GM12878 (cell line): ENCODE results near the gene LRRC39. TPM values are rescaled to one million over a fixed set of nuclear protein-coding genes. Genes with fewer than 3 reads are reported as not detected.

ENCODE experiments used
- ATAC-seq: fragments of 200-7000 bp; cut with Tn5 transposase; 3 replicates; pipeline ENCODE4 v1.9.1; 2020; ENCODE audit warnings: mild to moderate bottlenecking, moderate library complexity
- BruUV-seq: library from RNA; stranded (reverse); fragments of 400-500 nt; replicated peaks from 2 replicates; lab custom pipeline; 2021; lab: Mats Ljungman, UMichigan
- CTCF ChIA-PET: fragments of 300-600 bp; sonication (Branson Sonifier 250); formaldehyde crosslinking; extraction: SDS; loops from one replicate; lab custom pipeline; 2021; ENCODE audit warnings: inconsistent platforms; lab: Yijun Ruan, JAX
- POLR2A ChIA-PET: fragments of 350-600 bp; formaldehyde crosslinking; extraction: SDS; loops from one replicate; lab custom pipeline; 2021; ENCODE audit warnings: inconsistent platforms; lab: Charles Lee
- RAD21 ChIA-PET: fragments of 300-600 bp; sonication (Branson Sonifier 250); formaldehyde crosslinking; loops from one replicate; lab custom pipeline; 2023; ENCODE audit warnings: antibody characterized with exemption; ENCODE audit not compliant: unreplicated experiment; lab: Charles Lee
- SMC1A ChIA-PET: fragments of 300-600 bp; sonication (Branson Sonifier 250); formaldehyde crosslinking; loops from one replicate; lab custom pipeline; 2023; ENCODE audit not compliant: unreplicated experiment, uncharacterized antibody; lab: Charles Lee
- DNase-seq: peaks from one replicate; pipeline ENCODE4 v3.0.0-alpha.2; 2011; ENCODE audit warnings: low read depth, low spot score
- FAIRE-seq: peaks from 3 replicates; lab custom pipeline; 2011; peaks lifted over from hg19 to GRCh38; lab: Jason Lieb, UNC
- H2AFZ ChIP-seq: 2 replicates; pipeline ENCODE4 v1.6.0; 2011; ENCODE audit warnings: low read depth, low read length, control low read depth; ENCODE audit not compliant: control insufficient read depth
- H3K27ac ChIP-seq: 2 replicates; pipeline ENCODE4 v1.5.1; 2011; ENCODE audit warnings: control low read depth; ENCODE audit not compliant: control insufficient read depth, insufficient read depth
- H3K27me3 ChIP-seq, 2 experiments: replicated peaks in 1 of 2; 2 replicates each; pipeline versions ENCODE4 v1.6.0 to v1.6.1; 2011; ENCODE audit warnings: low read length in 1 of 2; ENCODE audit not compliant: control insufficient read depth in 2 of 2, insufficient read depth in 2 of 2
- H3K36me3 ChIP-seq, 2 experiments: 2 replicates each; pipeline ENCODE4 v1.5.1; 2011; ENCODE audit warnings: low read length in 1 of 2; ENCODE audit not compliant: control insufficient read depth in 2 of 2, insufficient read depth in 2 of 2
- H3K4me1 ChIP-seq: 2 replicates; pipeline ENCODE4 v1.6.1; 2011; ENCODE audit warnings: mild to moderate bottlenecking, low read length, moderate library complexity, mixed read lengths; ENCODE audit not compliant: control insufficient read depth, insufficient read depth
- H3K4me2 ChIP-seq: 2 replicates; pipeline ENCODE4 v1.6.0; 2011; ENCODE audit warnings: control low read depth; ENCODE audit not compliant: control insufficient read depth, insufficient read depth
- H3K4me3 ChIP-seq: fragments of 200-600 bp; sonication (generic); 2 replicates; pipeline ENCODE4 v1.5.1; 2016
- H3K79me2 ChIP-seq: 2 replicates; pipeline ENCODE4 v1.6.0; 2011; ENCODE audit warnings: low read length; ENCODE audit not compliant: control insufficient read depth, insufficient read depth
- H3K9ac ChIP-seq: 2 replicates; pipeline ENCODE4 v1.8.0; 2011; ENCODE audit warnings: low read length, control low read depth, mixed read lengths; ENCODE audit not compliant: control insufficient read depth, insufficient read depth
- H3K9me3 ChIP-seq: replicated peaks from 3 replicates; pipeline ENCODE4 v1.5.1; 2011; ENCODE audit warnings: mild to moderate bottlenecking, low read length; ENCODE audit not compliant: control insufficient read depth, insufficient read depth
- H4K20me1 ChIP-seq: 2 replicates; pipeline ENCODE4 v1.6.0; 2011; ENCODE audit not compliant: control insufficient read depth, insufficient read depth
- ATF7 ChIP-seq: fragments of 450-650 bp; IDR thresholded peaks from 2 replicates; pipeline ENCODE4 v1.6.1; 2016; ENCODE audit warnings: low read depth, mild to moderate bottlenecking
- BCL11A ChIP-seq: IDR thresholded peaks from 2 replicates; pipeline ENCODE4 v1.6.1; 2011; ENCODE audit warnings: low read depth, low read length
- BMI1 ChIP-seq: fragments of 450-650 bp; IDR thresholded peaks from 2 replicates; pipeline ENCODE4 v1.6.1; 2016; ENCODE audit warnings: mild to moderate bottlenecking, moderate library complexity, borderline replicate concordance
- JUNB ChIP-seq: IDR thresholded peaks from 2 replicates; pipeline ENCODE4 v1.6.1; 2016; ENCODE audit warnings: antibody characterized with exemption, mild to moderate bottlenecking
- JUND ChIP-seq: IDR thresholded peaks from 2 replicates; pipeline ENCODE4 v1.6.1; 2012; ENCODE audit warnings: low read depth, mild to moderate bottlenecking, low read length, improper control_type of control experiment, moderate library complexity
- MEF2A ChIP-seq: IDR thresholded peaks from 2 replicates; pipeline ENCODE4 v1.6.1; 2011; ENCODE audit warnings: low read depth, mild to moderate bottlenecking, low read length, moderate library complexity; ENCODE audit not compliant: insufficient read depth
- MEF2B ChIP-seq: fragments of 450-650 bp; IDR thresholded peaks from 2 replicates; pipeline ENCODE4 v1.6.1; 2018; ENCODE audit warnings: mild to moderate bottlenecking, moderate library complexity; ENCODE audit not compliant: partially characterized antibody, poor library complexity, severe bottlenecking
- MTA2 ChIP-seq: fragments of 450-650 bp; IDR thresholded peaks from 2 replicates; pipeline ENCODE4 v1.6.1; 2016; ENCODE audit warnings: low read depth, mild to moderate bottlenecking, moderate library complexity
- MXI1 ChIP-seq: fragments of 150-350 bp; IDR thresholded peaks from 2 replicates; pipeline ENCODE4 v1.6.1; 2011; ENCODE audit warnings: low read depth, mild to moderate bottlenecking, inconsistent platforms, low read length, improper control_type of control experiment
- NFIC ChIP-seq: IDR thresholded peaks from 2 replicates; pipeline ENCODE4 v1.6.1; 2012; ENCODE audit warnings: low read depth, mild to moderate bottlenecking, inconsistent platforms, low read length, moderate library complexity
- RCOR1 ChIP-seq: conservative IDR thresholded peaks from 2 replicates; pipeline ENCODE4 v1.6.1; 2012; ENCODE audit warnings: low read depth, low read length, improper control_type of control experiment
- RFX5 ChIP-seq: IDR thresholded peaks from 2 replicates; pipeline ENCODE4 v1.6.1; 2011; ENCODE audit warnings: low read depth, low read length, improper control_type of control experiment
- SMC3 ChIP-seq: IDR thresholded peaks from 2 replicates; pipeline ENCODE4 v1.6.1; 2011; ENCODE audit warnings: low read length, improper control_type of control experiment, borderline replicate concordance
- SP1 ChIP-seq: IDR thresholded peaks from one replicate; pipeline ENCODE4 v1.6.1; 2011; ENCODE audit warnings: low read depth, low read length
- STAT3 ChIP-seq: IDR thresholded peaks from 2 replicates; pipeline ENCODE4 v1.6.1; 2011; ENCODE audit warnings: low read depth, low read length, improper control_type of control experiment
- TAF1 ChIP-seq: IDR thresholded peaks from 2 replicates; pipeline ENCODE4 v1.6.1; 2011; ENCODE audit warnings: mild to moderate bottlenecking, low read depth, low read length, borderline replicate concordance
- WGBS: methylation state at CpG from one replicate; pipeline ENCODE4 v1.1.6; 2016; ENCODE audit warnings: low lambda C conversion rate; ENCODE audit not compliant: insufficient replicate concordance, insufficient coverage; ENCODE audit errors: missing lambda C conversion rate; 5-methylcytosine and 5-hydroxymethylcytosine counted together
- in situ Hi-C: fragments of 300-500 bp; cut with MboI; formaldehyde crosslinking; loops from 9 replicates; pipeline ENCODE4 v1.14.3; 2018; ENCODE audit warnings: mixed read lengths
- intact Hi-C: fragments of 100-400 bp; cut with micrococcal nuclease; formaldehyde crosslinking; loops from one replicate; pipeline ENCODE4 v1.14.2; 2022; ENCODE audit not compliant: unreplicated experiment
- polyA plus RNA-seq, 11 experiments: library from polyadenylated mRNA; depleted of rRNA in 4 of 11; unstranded in 6 of 11; stranded (reverse) in 5 of 11; fragments of >200 nt; fragmentation: Nextera tagmentation in 4 of 11; fragmentation: Illumina TruSeq in 1 of 11; extraction: Ambion mirVana in 4 of 11; extraction: Trizol in 1 of 11; gene quantifications; 1 replicate in 1 of 11; 2 replicates in 10 of 11; pipeline versions ENCODE4 v1.2.1 to v1.2.3, GENCODE V29; 2011 to 2016; ENCODE audit warnings: inconsistent platforms in 2 of 11, missing spikeins in 2 of 11, low read depth in 1 of 11
- total RNA-seq, 4 experiments: library from RNA; depleted of rRNA in 3 of 4; stranded (reverse); fragments of >200 nt in 3 of 4; fragmentation: Illumina TruSeq in 1 of 4; extraction: Trizol in 1 of 4; gene quantifications; 2 replicates each; pipeline versions ENCODE4 v1.2.1 to v1.2.3, GENCODE V29; 2013 to 2021
- TF ChIP-seq, protein P1 (sequence below): fragments of 450-650 bp; IDR thresholded peaks from 2 replicates; pipeline ENCODE4 v1.6.1; 2017; ENCODE audit warnings: mild to moderate bottlenecking
- TF ChIP-seq, protein P2 (sequence below), 3 experiments: IDR thresholded peaks in 2 of 3; conservative IDR thresholded peaks in 1 of 3; 2 replicates each; pipeline ENCODE4 v1.5.1; 2011; ENCODE audit warnings: low read depth in 3 of 3, low read length in 3 of 3, mild to moderate bottlenecking in 3 of 3, control low read depth in 2 of 3, moderate library complexity in 2 of 3, inconsistent platforms in 1 of 3, mixed read lengths in 1 of 3; ENCODE audit not compliant: control insufficient read depth in 2 of 3, insufficient read depth in 1 of 3; ENCODE audit errors: extremely low read depth in 1 of 3

Gene LRRC39
- total and polyA plus RNA-seq, 10 of the 15 experiments (the other 5 are each of a cell fraction or from before 2014, with no cell fraction given): 0.23 to 1.1 (median 0.56) TPM

DNA sequence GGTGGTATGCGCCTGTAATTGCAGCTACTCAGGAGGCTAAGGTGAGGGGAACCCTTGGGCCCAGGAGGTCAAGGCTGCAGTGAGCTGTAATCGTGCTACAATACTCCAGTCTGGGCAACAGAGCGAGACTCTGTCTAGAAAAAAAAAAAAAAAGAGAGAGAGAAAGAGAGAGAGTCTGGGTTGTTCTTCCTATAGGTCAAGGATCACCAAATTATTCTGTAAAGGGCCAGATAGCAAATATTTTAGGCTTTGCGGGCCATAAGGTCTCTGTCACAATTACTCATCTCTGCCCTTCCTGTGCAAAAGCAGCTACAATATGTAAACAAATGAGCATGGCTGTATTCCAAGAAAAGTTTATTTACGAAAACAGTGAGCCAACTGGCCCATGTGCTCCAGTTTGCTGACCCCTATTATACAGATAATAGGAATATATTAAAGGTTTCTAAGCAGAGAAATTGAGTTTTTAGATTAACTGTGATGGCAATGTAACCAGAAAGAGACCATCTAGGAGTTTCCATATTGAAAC is 47.4 kb downstream of the LRRC39 start (continued):
- TF ChIP-seq JUND (no peak), MXI1 (peak; percentile 28; the same call in 1 of the 2 replicates), ATF7 (no peak), NFIC (no peak)
- TF ChIP-seq, protein P1, sequence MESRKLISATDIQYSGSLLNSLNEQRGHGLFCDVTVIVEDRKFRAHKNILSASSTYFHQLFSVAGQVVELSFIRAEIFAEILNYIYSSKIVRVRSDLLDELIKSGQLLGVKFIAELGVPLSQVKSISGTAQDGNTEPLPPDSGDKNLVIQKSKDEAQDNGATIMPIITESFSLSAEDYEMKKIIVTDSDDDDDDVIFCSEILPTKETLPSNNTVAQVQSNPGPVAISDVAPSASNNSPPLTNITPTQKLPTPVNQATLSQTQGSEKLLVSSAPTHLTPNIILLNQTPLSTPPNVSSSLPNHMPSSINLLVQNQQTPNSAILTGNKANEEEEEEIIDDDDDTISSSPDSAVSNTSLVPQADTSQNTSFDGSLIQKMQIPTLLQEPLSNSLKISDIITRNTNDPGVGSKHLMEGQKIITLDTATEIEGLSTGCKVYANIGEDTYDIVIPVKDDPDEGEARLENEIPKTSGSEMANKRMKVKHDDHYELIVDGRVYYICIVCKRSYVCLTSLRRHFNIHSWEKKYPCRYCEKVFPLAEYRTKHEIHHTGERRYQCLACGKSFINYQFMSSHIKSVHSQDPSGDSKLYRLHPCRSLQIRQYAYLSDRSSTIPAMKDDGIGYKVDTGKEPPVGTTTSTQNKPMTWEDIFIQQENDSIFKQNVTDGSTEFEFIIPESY: no peak

DNA sequence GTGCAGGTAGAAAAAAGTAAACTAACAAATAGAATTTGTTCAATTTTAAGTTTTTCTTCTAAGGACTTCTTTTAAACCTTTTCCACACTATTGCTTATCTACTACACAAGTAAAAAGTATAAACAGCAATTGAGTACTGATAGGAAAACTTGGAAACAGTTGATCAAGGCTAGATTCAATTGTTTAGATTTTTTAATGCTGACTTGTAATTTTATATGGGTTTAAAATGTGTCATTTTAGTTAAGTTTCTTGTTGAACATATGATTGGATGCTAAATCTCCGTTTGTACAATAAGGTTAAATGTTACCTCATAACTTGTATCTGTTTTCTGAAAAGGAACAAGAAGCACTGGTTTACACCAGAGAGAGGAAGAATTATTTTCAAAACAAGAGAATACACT is 50.8 kb downstream of the LRRC39 start:
- BruUV-seq: no TSS peak
- FAIRE-seq (no peak), DNase-seq (no peak), ATAC-seq (no peak)
- H3K4me1 ChIP-seq: peaks cover 11% of the 10 kb centered on the region
- in situ Hi-C loops (no loop called here), intact Hi-C loops (no loop called here)
- H3K27ac ChIP-seq: no peak overlapping the region
- CTCF ChIA-PET: interaction anchor here (1.4 kb wide), 1 partner anchor 40 kb away, joined by 3 read pairs; no protein-coding TSS in a partner anchor
- RAD21 ChIA-PET: interaction anchor here (0.7 to 0.9 kb wide), 2 partner anchors 36 to 332 kb away, joined by 3 to 4 read pairs; no protein-coding TSS in a partner anchor
- H3K9me3 ChIP-seq: no peaks in the 10 kb centered on the region
- no peaks in the 10 kb centered on the region for H3K27me3 ChIP-seq
- H3K4me3 ChIP-seq: no peak overlapping the region
- H3K36me3 ChIP-seq: peaks cover 0 to 3% of the 10 kb centered on the region in 2 experiments; a peak in 1 of 4 replicates
- SMC1A ChIA-PET: interaction anchor here (0.9 to 1.5 kb wide), 4 partner anchors 18 to 332 kb away, joined by 3 to 4 read pairs (median 4); no protein-coding TSS in a partner anchor
- POLR2A ChIA-PET: interaction anchor here (0.6 kb wide), 2 partner anchors 48 to 599 kb away, joined by 3 to 4 read pairs; no protein-coding TSS in a partner anchor
- WGBS: 95% methylated on average over 1 of the region's 1 CpG
- no peak overlapping the region for H3K4me2 ChIP-seq
- no peaks in the 10 kb centered on the region for H4K20me1 ChIP-seq
- H3K79me2 ChIP-seq: peaks cover 53% of the 10 kb centered on the region
- H3K9ac ChIP-seq: no peak overlapping the region
- H2AFZ ChIP-seq: no peak overlapping the region
- TF ChIP-seq RFX5: no peak
- TF ChIP-seq STAT3: no peak
- TF ChIP-seq SMC3: no peak
- TF ChIP-seq, protein P2, sequence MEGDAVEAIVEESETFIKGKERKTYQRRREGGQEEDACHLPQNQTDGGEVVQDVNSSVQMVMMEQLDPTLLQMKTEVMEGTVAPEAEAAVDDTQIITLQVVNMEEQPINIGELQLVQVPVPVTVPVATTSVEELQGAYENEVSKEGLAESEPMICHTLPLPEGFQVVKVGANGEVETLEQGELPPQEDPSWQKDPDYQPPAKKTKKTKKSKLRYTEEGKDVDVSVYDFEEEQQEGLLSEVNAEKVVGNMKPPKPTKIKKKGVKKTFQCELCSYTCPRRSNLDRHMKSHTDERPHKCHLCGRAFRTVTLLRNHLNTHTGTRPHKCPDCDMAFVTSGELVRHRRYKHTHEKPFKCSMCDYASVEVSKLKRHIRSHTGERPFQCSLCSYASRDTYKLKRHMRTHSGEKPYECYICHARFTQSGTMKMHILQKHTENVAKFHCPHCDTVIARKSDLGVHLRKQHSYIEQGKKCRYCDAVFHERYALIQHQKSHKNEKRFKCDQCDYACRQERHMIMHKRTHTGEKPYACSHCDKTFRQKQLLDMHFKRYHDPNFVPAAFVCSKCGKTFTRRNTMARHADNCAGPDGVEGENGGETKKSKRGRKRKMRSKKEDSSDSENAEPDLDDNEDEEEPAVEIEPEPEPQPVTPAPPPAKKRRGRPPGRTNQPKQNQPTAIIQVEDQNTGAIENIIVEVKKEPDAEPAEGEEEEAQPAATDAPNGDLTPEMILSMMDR (IDR thresholded peaks at IDR 0.05 in 2 of 3, conservative IDR thresholded peaks at IDR 0.05 in 1 of 3; ENCODE audit: control insufficient read depth in 2 of 3, extremely low read depth in 1 of 3, insufficient read depth in 1 of 3, low read depth in 3 of 3, low read length in 3 of 3): no peak
- no peak for TF ChIP-seq RCOR1
- no peak for TF ChIP-seq SP1
- no peak for TF ChIP-seq BCL11A
- no peak for TF ChIP-seq TAF1
- no peak for TF ChIP-seq BMI1
- TF ChIP-seq MEF2A: no peak
- TF ChIP-seq JUND: no peak
- no peak for TF ChIP-seq JUNB
- TF ChIP-seq MTA2: no peak
- TF ChIP-seq MEF2B: no peak
